Smooth muscle cell (in vitro differentiated cells): Measurements from ENCODE around the gene SSMEM1. TPM values are rescaled to one million over a fixed set of nuclear protein-coding genes. Genes with fewer than 3 reads are reported as not detected.
A peak's percentile ranks its signal among the peaks of the same experiment; 100 is the strongest.
"Not testable (repeated sequence)": the region's sequence is repeated elsewhere in the genome, so short reads cannot be mapped to it uniquely, and the experiment has no call there.

Experiments
- DNase-seq: peaks from one replicate; lab custom pipeline; 2025; ENCODE audit not compliant: unreplicated experiment; lab: John Stamatoyannopoulos, UW
- H2AFZ ChIP-seq: fragments of 200-600 bp; sonication (generic); 2 replicates; pipeline ENCODE4 v1.6.0; 2016; ENCODE audit warnings: antibody characterized with exemption, low read depth, mild to moderate bottlenecking
- H3F3A ChIP-seq: fragments of 200-600 bp; sonication (generic); 2 replicates; pipeline ENCODE4 v1.6.0; 2017; ENCODE audit warnings: antibody characterized with exemption, low read depth
- H3K27ac ChIP-seq: fragments of 200-600 bp; sonication (generic); 2 replicates; pipeline ENCODE4 v1.5.1; 2016; ENCODE audit warnings: low read depth, mild to moderate bottlenecking
- H3K27me3 ChIP-seq: fragments of 200-600 bp; sonication (generic); 2 replicates; pipeline ENCODE4 v1.6.1; 2016; ENCODE audit warnings: low read depth, mild to moderate bottlenecking
- H3K36me3 ChIP-seq: fragments of 200-600 bp; sonication (generic); 2 replicates; pipeline ENCODE4 v1.5.1; 2016; ENCODE audit warnings: low read depth
- H3K4me1 ChIP-seq: fragments of 200-600 bp; sonication (generic); 2 replicates; pipeline ENCODE4 v1.5.1; 2016; ENCODE audit warnings: low read depth
- H3K4me2 ChIP-seq: fragments of 200-600 bp; sonication (generic); 2 replicates; pipeline ENCODE4 v1.6.0; 2016; ENCODE audit warnings: mild to moderate bottlenecking
- H3K4me3 ChIP-seq: fragments of 200-600 bp; sonication (generic); 2 replicates; pipeline ENCODE4 v1.5.1; 2016; ENCODE audit warnings: mild to moderate bottlenecking
- H3K79me2 ChIP-seq: fragments of 200-600 bp; sonication (generic); 2 replicates; pipeline ENCODE4 v1.6.0; 2016; ENCODE audit warnings: low read depth, mild to moderate bottlenecking
- H3K9ac ChIP-seq: fragments of 200-600 bp; sonication (generic); 2 replicates; pipeline ENCODE4 v1.6.0; 2016; ENCODE audit warnings: low read depth
- H3K9me3 ChIP-seq: fragments of 200-600 bp; sonication (generic); replicated peaks from 2 replicates; pipeline ENCODE4 v1.5.1; 2016; ENCODE audit warnings: low read depth
- H4K20me1 ChIP-seq: fragments of 200-600 bp; sonication (generic); 2 replicates; pipeline ENCODE4 v1.6.0; 2016; ENCODE audit warnings: low read depth
- WGBS: methylation state at CpG from one replicate; pipeline ENCODE4 v1.1.7; 2016; ENCODE audit warnings: low lambda C conversion rate; 5-methylcytosine and 5-hydroxymethylcytosine counted together
- polyA plus RNA-seq: library from polyadenylated mRNA; unstranded; fragments of >200 nt; fragmentation: Nextera tagmentation; extraction: Ambion mirVana; gene quantifications from 2 replicates; pipeline ENCODE4 v1.2.1, GENCODE V29; 2016
- total RNA-seq: library from RNA; depleted of rRNA; stranded (reverse); fragments of >200 nt; gene quantifications from 2 replicates; pipeline ENCODE4 v1.2.3, GENCODE V29; 2014
- TF ChIP-seq, protein P1 (sequence below): fragments of 200-600 bp; sonication (generic); IDR thresholded peaks from 2 replicates; pipeline ENCODE4 v1.5.1; 2017; ENCODE audit warnings: borderline replicate concordance, mild to moderate bottlenecking, antibody characterized with exemption; ENCODE audit not compliant: insufficient read depth, poor library complexity, severe bottlenecking

The SSMEM1 gene
- total and polyA plus RNA-seq, 2 experiments from 2014 or later, result not detected

DNA sequence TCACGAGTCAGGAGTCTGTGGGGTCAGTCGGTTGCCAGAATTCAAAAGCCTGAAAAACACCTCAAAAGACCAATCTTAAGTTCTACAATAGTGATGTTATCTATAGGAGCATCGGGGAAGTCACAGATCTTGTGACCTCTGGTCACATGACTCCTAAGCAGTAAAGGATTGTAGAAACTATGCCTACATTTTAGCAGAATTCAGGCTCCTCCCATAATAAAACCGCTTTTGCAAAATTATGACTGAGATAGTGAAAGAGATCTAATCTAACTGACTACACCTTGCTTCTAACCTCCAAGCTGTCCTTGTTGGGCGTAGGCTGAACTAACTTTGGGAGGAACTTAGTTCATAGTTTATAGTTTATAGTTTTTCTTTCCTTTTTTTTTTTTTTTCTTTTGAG, 16.6 kb downstream of the SSMEM1 start:
- H3K4me1 ChIP-seq, result peaks cover 21% of the 10 kb centered on the region
- H3K27me3 ChIP-seq, result no peaks in the 10 kb centered on the region
- H3K9ac ChIP-seq, result no peak overlapping the region
- no peaks in the 10 kb centered on the region for H4K20me1 ChIP-seq
- TF ChIP-seq, protein P1, sequence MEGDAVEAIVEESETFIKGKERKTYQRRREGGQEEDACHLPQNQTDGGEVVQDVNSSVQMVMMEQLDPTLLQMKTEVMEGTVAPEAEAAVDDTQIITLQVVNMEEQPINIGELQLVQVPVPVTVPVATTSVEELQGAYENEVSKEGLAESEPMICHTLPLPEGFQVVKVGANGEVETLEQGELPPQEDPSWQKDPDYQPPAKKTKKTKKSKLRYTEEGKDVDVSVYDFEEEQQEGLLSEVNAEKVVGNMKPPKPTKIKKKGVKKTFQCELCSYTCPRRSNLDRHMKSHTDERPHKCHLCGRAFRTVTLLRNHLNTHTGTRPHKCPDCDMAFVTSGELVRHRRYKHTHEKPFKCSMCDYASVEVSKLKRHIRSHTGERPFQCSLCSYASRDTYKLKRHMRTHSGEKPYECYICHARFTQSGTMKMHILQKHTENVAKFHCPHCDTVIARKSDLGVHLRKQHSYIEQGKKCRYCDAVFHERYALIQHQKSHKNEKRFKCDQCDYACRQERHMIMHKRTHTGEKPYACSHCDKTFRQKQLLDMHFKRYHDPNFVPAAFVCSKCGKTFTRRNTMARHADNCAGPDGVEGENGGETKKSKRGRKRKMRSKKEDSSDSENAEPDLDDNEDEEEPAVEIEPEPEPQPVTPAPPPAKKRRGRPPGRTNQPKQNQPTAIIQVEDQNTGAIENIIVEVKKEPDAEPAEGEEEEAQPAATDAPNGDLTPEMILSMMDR, result no peak
- 92% methylated on average over 5 of the region's 5 CpGs for WGBS
- no peaks in the 10 kb centered on the region for H3K79me2 ChIP-seq
- no peak overlapping the region for H3K4me2 ChIP-seq
- H3F3A ChIP-seq, result no peaks in the 10 kb centered on the region
- H2AFZ ChIP-seq, result no peak overlapping the region
- no peak overlapping the region for H3K4me3 ChIP-seq
- DNase-seq, result no peak
- H3K9me3 ChIP-seq, result no peaks in the 10 kb centered on the region
- peak overlapping the region; percentile 19 for H3K27ac ChIP-seq
- no peaks in the 10 kb centered on the region for H3K36me3 ChIP-seq

DNA sequence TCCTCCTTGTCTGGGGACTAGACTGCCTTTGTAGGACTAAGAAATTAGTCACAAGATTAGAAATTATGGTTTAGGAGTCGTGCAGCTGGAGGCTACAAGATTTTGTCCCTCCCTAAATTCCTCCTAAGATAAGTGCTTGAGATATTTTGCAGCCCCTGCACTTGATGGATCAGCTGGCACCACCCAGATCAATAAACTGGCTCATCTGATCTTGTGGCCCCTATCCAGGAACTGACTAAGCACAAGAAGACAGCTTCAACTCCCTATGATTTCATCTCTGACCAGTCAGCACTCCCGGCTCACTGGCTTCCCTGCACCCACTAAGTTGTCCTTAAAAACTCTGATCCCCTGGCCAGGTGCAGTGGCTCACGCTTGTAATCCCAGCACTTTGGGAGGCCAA, 17.3 kb downstream of the SSMEM1 start:
- WGBS, result 29% methylated on average over 3 of the region's 3 CpGs
- DNase-seq, H3K4me3 ChIP-seq, H2AFZ ChIP-seq, H3K36me3 ChIP-seq, H3K4me2 ChIP-seq, H4K20me1 ChIP-seq, H3K9me3 ChIP-seq, H3K9ac ChIP-seq, H3K27me3 ChIP-seq, H3F3A ChIP-seq, H3K79me2 ChIP-seq: not testable (repeated sequence)
- H3K27ac ChIP-seq, result peak overlapping the region; percentile 19
- peaks cover 23% of the 10 kb centered on the region for H3K4me1 ChIP-seq

DNA sequence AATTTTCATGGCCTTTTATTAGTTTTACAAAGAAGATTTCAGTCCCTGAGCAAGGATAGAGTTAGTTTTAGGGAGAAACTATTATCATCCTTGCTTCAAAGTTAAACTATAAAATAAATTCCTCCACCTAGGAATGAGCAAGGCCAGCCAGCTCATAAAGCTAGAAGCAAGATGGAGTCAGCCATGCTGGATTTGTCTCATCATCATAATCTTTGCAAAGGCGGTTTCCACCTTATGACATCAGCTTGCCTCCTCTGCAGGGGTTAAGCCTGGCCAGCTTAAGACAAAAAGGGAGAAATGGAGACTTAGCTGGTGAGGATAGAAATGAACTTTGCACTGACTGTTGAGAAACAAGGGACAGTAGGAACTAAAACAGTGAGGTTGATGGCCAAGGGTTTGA, 18.7 kb downstream of the SSMEM1 start:
- H3K27ac ChIP-seq, result no peak overlapping the region
- 88% methylated on average over 1 of the region's 1 CpG for WGBS
- no peak overlapping the region for H2AFZ ChIP-seq
- H4K20me1 ChIP-seq, result no peaks in the 10 kb centered on the region
- no peaks in the 10 kb centered on the region for H3K36me3 ChIP-seq
- H3K4me3 ChIP-seq, result no peak overlapping the region
- no peaks in the 10 kb centered on the region for H3K9me3 ChIP-seq
- H3K79me2 ChIP-seq, result no peaks in the 10 kb centered on the region
- H3F3A ChIP-seq, result no peaks in the 10 kb centered on the region
- no peak overlapping the region for H3K4me2 ChIP-seq
- H3K9ac ChIP-seq, result no peak overlapping the region
- TF ChIP-seq, protein P1, result no peak
- H3K27me3 ChIP-seq, result no peaks in the 10 kb centered on the region
- H3K4me1 ChIP-seq, result peaks cover 23% of the 10 kb centered on the region
- no peak for DNase-seq

DNA sequence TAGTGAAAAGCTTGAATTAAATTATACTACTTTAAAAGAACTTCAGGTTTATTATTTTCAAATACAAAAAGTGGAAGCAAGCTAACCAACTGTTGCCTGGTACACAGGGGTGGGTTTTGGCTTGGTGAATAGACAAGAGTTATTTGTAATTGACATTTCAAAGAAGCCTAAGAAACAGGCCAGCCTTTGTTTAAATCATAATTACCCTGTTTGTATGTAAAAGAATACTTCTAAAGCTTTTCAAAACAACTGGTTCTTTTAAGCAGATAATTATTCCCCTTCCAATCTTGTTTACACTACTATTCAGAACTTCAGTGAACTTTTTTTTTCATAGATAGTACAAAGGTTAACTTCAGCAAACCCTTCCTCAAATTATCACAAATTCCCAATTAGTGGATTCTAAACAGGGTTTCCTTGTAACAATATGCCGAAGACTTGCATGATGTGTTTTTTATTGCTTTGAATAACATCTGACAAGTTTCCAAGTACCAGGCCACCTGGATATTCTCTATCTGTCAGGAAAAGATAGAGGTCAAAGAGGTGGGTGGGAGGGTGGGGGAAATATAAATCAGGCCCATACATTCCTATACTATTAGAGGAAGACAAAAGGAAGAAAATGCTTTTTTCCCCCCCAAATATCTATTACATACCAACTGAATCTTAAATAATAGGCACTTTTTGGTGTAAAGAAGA, 20.4 kb downstream of the SSMEM1 start:
- peak overlapping the region; percentile 35 for H3K27ac ChIP-seq
- no peaks in the 10 kb centered on the region for H4K20me1 ChIP-seq
- no peak overlapping the region for H3K9ac ChIP-seq
- no peaks in the 10 kb centered on the region for H3K36me3 ChIP-seq
- TF ChIP-seq, protein P1, result no peak
- H3K27me3 ChIP-seq, result no peaks in the 10 kb centered on the region
- no peak overlapping the region for H3K4me2 ChIP-seq
- H3K79me2 ChIP-seq, result no peaks in the 10 kb centered on the region
- peaks cover 23% of the 10 kb centered on the region for H3K4me1 ChIP-seq
- H2AFZ ChIP-seq, result peak overlapping the region; percentile 85
- no peaks in the 10 kb centered on the region for H3K9me3 ChIP-seq
- 18% methylated on average over 1 of the region's 1 CpG for WGBS
- H3K4me3 ChIP-seq, result no peak overlapping the region
- H3F3A ChIP-seq, result no peaks in the 10 kb centered on the region
- no peak for DNase-seq
